Measurements from ENCODE around the gene ZIC4.

ZIC4 gene

GRCh38 chr3:147412261-147412916 lies 6.0 kb upstream of the ZIC4 start:
- no peak for DNase-seq
- Mint-ChIP-seq H3K4me3 (peak overlapping the region; percentile 8), H3K36me3 (peaks cover 25% of the 10 kb centered on the region), H3K27me3 (peaks cover 75% of the 10 kb centered on the region), H3K9me3 (peaks cover 12% of the 10 kb centered on the region), H3K27ac (peak overlapping the region; percentile 76), H3K4me1 (peaks cover 14% of the 10 kb centered on the region)
- CTCF ChIA-PET: no interaction called here

- Mint-ChIP-seq H3K4me1 (peaks cover 14% of the 10 kb centered on the region), H3K4me3 (peak overlapping the region; percentile 51), H3K9me3 (peaks cover 12% of the 10 kb centered on the region), H3K27ac (peak overlapping the region; percentile 81), H3K36me3 (peaks cover 25% of the 10 kb centered on the region), H3K27me3 (peaks cover 77% of the 10 kb centered on the region)
- DNase-seq: no peak
- CTCF ChIA-PET: no interaction called here
Measured at GRCh38 chr3:147411815-147412241, 5.5 kb upstream of the ZIC4 start.

- H3K9me3 Mint-ChIP-seq: peaks cover 12% of the 10 kb centered on the region
- H3K4me3 Mint-ChIP-seq: peak overlapping the region; percentile 51
- CTCF ChIA-PET: no interaction called here
- H3K27me3 Mint-ChIP-seq: peaks cover 82% of the 10 kb centered on the region
- peak overlapping the region; percentile 81 for H3K27ac Mint-ChIP-seq
- DNase-seq: no peak
- H3K4me1 Mint-ChIP-seq: peaks cover 14% of the 10 kb centered on the region
- H3K36me3 Mint-ChIP-seq: peaks cover 29% of the 10 kb centered on the region
Measured at GRCh38 chr3:147411238-147411814, 5.0 kb upstream of the ZIC4 start.

- peaks cover 29% of the 10 kb centered on the region for H3K36me3 Mint-ChIP-seq
- DNase-seq: no peak
- peaks cover 14% of the 10 kb centered on the region for H3K4me1 Mint-ChIP-seq
- H3K4me3 Mint-ChIP-seq: peak overlapping the region; percentile 51
- CTCF ChIA-PET: no interaction called here
- H3K9me3 Mint-ChIP-seq: peaks cover 12% of the 10 kb centered on the region
- peaks cover 89% of the 10 kb centered on the region for H3K27me3 Mint-ChIP-seq
- H3K27ac Mint-ChIP-seq: peak overlapping the region; percentile 81
Measured at GRCh38 chr3:147410526-147411237, 4.3 kb upstream of the ZIC4 start.

GRCh38 chr3:147410116-147410525 lies 3.8 kb upstream of the ZIC4 start:
- H3K36me3 Mint-ChIP-seq: peaks cover 29% of the 10 kb centered on the region

GRCh38 chr3:147409143-147410115 lies 3.1 kb upstream of the ZIC4 start, which contains the start of gene ZIC1:
Gene ZIC1 (plus strand): TSS chr3:147409365. CDS start chr3:147410113, 748 bp downstream.
- CTCF ChIA-PET: no interaction called here
- H3K27me3 Mint-ChIP-seq: peaks cover 94% of the 10 kb centered on the region
- peak within 1 kb of the TSS; percentile 84 for H3K27ac Mint-ChIP-seq
- peaks cover 14% of the 10 kb centered on the region for H3K4me1 Mint-ChIP-seq
- H3K9me3 Mint-ChIP-seq: peaks cover 12% of the 10 kb centered on the region
- peak within 1 kb of the TSS; percentile 52 for H3K4me3 Mint-ChIP-seq
- no peak for DNase-seq
- H3K36me3 Mint-ChIP-seq: peaks cover 29% of the 10 kb centered on the region

More at GRCh38 chr3:147410116-147410525, 3.8 kb upstream of the ZIC4 start:
- H3K4me1 Mint-ChIP-seq: peaks cover 14% of the 10 kb centered on the region
- CTCF ChIA-PET: no interaction called here
- H3K27me3 Mint-ChIP-seq: peaks cover 90% of the 10 kb centered on the region
- no peak for DNase-seq
- no peak overlapping the region for H3K4me3 Mint-ChIP-seq
- peaks cover 12% of the 10 kb centered on the region for H3K9me3 Mint-ChIP-seq
- no peak overlapping the region for H3K27ac Mint-ChIP-seq

- Mint-ChIP-seq H3K27ac (peak overlapping the region; percentile 84), H3K9me3 (peaks cover 12% of the 10 kb centered on the region), H3K4me1 (peaks cover 13% of the 10 kb centered on the region), H3K36me3 (peaks cover 27% of the 10 kb centered on the region), H3K4me3 (peak overlapping the region; percentile 52), H3K27me3 (peaks cover 99% of the 10 kb centered on the region)
- DNase-seq: no peak
- CTCF ChIA-PET: no interaction called here
Measured at GRCh38 chr3:147408188-147409100, 2.1 kb upstream of the ZIC4 start.

- Mint-ChIP-seq H3K9me3 (peaks cover 12% of the 10 kb centered on the region), H3K4me1 (peaks cover 9% of the 10 kb centered on the region), H3K4me3 (no peak overlapping the region), H3K27me3 (peaks cover 93% of the 10 kb centered on the region), H3K36me3 (peaks cover 24% of the 10 kb centered on the region), H3K27ac (peak overlapping the region; percentile 84)
- DNase-seq: no peak
- CTCF ChIA-PET: no interaction called here
Measured at GRCh38 chr3:147407498-147408187, 1.3 kb upstream of the ZIC4 start.

GRCh38 chr3:147407114-147407497 lies 763 bp upstream of the ZIC4 start:
- no peak for DNase-seq
- Mint-ChIP-seq H3K27me3 (peaks cover 91% of the 10 kb centered on the region), H3K9me3 (peaks cover 12% of the 10 kb centered on the region), H3K27ac (peak overlapping the region; percentile 14), H3K36me3 (peaks cover 21% of the 10 kb centered on the region), H3K4me3 (no peak overlapping the region), H3K4me1 (peaks cover 7% of the 10 kb centered on the region)
- CTCF ChIA-PET: no interaction called here

- H3K36me3 Mint-ChIP-seq: peaks cover 14% of the 10 kb centered on the region
- H3K4me3 Mint-ChIP-seq: no peak overlapping the region
- peaks cover 75% of the 10 kb centered on the region for H3K27me3 Mint-ChIP-seq
- CTCF ChIA-PET: no interaction called here
- no peak overlapping the region for H3K27ac Mint-ChIP-seq
- H3K9me3 Mint-ChIP-seq: peaks cover 6% of the 10 kb centered on the region
- DNase-seq: no peak
- peaks cover 2% of the 10 kb centered on the region for H3K4me1 Mint-ChIP-seq
Measured at GRCh38 chr3:147405231-147406027, 914 bp downstream of the ZIC4 start.

- Mint-ChIP-seq H3K4me3 (no peak overlapping the region), H3K27ac (no peak overlapping the region), H3K27me3 (peaks cover 73% of the 10 kb centered on the region), H3K9me3 (peaks cover 6% of the 10 kb centered on the region), H3K4me1 (peaks cover 2% of the 10 kb centered on the region), H3K36me3 (peaks cover 14% of the 10 kb centered on the region)
- CTCF ChIA-PET: no interaction called here
- DNase-seq: no peak
Measured at GRCh38 chr3:147404800-147405230, 1.5 kb downstream of the ZIC4 start.
